ENCODE data around the gene TRMT112.
A peak's percentile ranks its signal among the peaks of the same experiment; 100 is the strongest.
"Not testable (repeated sequence)": the region's sequence is repeated elsewhere in the genome, so short reads cannot be mapped to it uniquely, and the experiment has no call there.

TRMT112 gene

DNA sequence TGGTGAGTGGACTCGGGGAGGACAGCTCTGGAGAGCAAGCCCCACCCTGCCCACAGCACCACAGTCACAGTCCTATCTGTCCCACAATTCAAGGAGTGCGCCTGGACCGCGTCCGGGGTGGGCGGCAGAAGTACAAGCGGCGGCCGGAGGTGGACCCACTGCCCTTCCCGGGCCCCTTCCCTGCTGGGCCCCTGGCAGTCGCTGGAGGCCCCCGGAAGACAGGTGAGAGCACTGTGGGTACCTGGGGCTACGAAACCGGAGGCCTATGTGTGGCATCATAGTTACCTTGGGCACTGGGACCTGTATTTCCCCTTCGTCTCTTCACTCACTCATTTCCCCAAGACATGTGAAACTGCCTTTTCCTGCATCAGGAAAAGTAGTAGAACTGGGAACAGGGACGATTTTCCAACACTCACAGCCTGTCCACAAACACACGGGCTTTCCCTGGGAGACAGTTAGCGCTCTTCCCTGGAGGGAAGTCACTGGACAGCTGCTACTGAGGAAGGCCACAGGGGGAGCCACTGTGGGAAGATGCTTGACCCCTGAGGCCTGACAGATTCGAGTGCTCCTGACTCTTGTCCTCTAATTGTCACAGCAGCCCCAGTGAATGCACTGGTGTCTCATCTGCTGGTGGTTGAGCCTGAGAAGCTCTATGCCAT lies 3.1 kb downstream of the TRMT112 start:
- TF ChIP-seq CTCF (conservative IDR thresholded peaks at IDR 0.05; ENCODE audit: low read length) = peak; percentile 27
- peak overlapping the region; percentile 33 for H3K4me3 ChIP-seq (ENCODE audit: low read length)
- no peak for DNase-seq (ENCODE audit: low read depth)

GRCh38 chr11:64313491-64314145 lies 3.7 kb downstream of the TRMT112 start:
- DNase-seq (ENCODE audit: low read depth) = peak; percentile 56
- peak overlapping the region; percentile 33 for H3K4me3 ChIP-seq (ENCODE audit: low read length)
- no peak for TF ChIP-seq CTCF (conservative IDR thresholded peaks at IDR 0.05; ENCODE audit: low read length)

DNA sequence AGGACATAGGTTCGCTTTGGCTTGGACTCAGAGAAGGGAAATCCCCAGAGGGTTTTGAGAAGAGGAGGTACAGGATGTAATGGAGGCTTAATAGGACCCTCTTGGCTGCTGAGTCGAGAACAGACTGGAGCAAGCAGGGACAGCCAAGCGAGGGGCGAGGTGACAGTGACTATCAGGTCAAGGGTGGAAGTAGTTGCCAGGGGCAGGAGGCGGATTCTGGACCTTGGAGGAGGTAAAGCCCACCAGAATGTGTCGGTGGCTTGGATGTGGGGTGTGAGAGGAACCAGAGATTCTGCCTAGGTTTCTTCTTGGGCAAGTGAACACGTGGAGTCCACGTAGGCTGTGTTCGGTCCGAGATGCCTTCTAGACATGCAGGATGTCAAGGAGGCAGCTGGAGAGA lies 4.4 kb downstream of the TRMT112 start:
- DNase-seq (ENCODE audit: low read depth) = no peak
- no peak for TF ChIP-seq CTCF (conservative IDR thresholded peaks at IDR 0.05; ENCODE audit: low read length)
- no peak overlapping the region for H3K4me3 ChIP-seq (ENCODE audit: low read length)

- not testable (repeated sequence) for DNase-seq (ENCODE audit: low read depth); H3K4me3 ChIP-seq (ENCODE audit: low read length)
Observed at GRCh38 chr11:64307795-64308194, 9.6 kb downstream of the TRMT112 start.

GRCh38 chr11:64306876-64307622 lies 10.3 kb downstream of the TRMT112 start:
- no peak for TF ChIP-seq CTCF (conservative IDR thresholded peaks at IDR 0.05; ENCODE audit: low read length)
- DNase-seq (ENCODE audit: low read depth) = peak; percentile 12
- H3K4me3 ChIP-seq (ENCODE audit: low read length) = peak overlapping the region; percentile 75

DNA sequence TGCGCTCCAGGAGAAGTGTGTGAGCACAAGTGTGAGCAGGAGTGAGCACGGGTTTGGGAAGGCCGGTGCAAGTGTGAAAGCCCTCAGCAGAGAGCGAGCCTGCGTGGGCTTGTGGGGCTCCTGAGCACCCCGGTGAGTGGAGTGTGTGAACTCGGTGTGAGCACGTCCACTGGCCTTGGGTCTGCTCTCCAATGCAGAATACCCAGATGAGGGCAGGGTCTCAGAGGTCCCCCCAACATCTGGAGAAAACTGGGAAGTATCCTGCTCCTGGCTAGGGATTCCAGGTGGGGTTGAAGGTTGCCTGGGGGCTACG lies 10.8 kb downstream of the TRMT112 start:
- H3K4me3 ChIP-seq (ENCODE audit: low read length) = peak overlapping the region; percentile 75
- DNase-seq (ENCODE audit: low read depth) = no peak
- TF ChIP-seq CTCF (conservative IDR thresholded peaks at IDR 0.05; ENCODE audit: low read length) = no peak

GRCh38 chr11:64305691-64306562 lies 11.4 kb downstream of the TRMT112 start:
- no peak; the same call in 1 of the 2 replicates for TF ChIP-seq CTCF (conservative IDR thresholded peaks at IDR 0.05; ENCODE audit: low read length)
- peak; percentile 21 for DNase-seq (ENCODE audit: low read depth)
- peak overlapping the region; percentile 75 for H3K4me3 ChIP-seq (ENCODE audit: low read length)
